Measurements from ENCODE around the gene CATSPERB.

GRCh38 chr14:91754185-91754584, 22.3 kb upstream of the CATSPERB start:
- TF ChIP-seq, protein P1, sequence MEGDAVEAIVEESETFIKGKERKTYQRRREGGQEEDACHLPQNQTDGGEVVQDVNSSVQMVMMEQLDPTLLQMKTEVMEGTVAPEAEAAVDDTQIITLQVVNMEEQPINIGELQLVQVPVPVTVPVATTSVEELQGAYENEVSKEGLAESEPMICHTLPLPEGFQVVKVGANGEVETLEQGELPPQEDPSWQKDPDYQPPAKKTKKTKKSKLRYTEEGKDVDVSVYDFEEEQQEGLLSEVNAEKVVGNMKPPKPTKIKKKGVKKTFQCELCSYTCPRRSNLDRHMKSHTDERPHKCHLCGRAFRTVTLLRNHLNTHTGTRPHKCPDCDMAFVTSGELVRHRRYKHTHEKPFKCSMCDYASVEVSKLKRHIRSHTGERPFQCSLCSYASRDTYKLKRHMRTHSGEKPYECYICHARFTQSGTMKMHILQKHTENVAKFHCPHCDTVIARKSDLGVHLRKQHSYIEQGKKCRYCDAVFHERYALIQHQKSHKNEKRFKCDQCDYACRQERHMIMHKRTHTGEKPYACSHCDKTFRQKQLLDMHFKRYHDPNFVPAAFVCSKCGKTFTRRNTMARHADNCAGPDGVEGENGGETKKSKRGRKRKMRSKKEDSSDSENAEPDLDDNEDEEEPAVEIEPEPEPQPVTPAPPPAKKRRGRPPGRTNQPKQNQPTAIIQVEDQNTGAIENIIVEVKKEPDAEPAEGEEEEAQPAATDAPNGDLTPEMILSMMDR (IDR thresholded peaks at IDR 0.05; ENCODE audit: borderline replicate concordance, extremely low read depth, low read length, poor library complexity, severe bottlenecking): no peak
- no peak for TF ChIP-seq EZH2 (IDR thresholded peaks at IDR 0.05; ENCODE audit: borderline replicate concordance, low read depth, low read length, severe bottlenecking)
